GM12801 (cell line): ENCODE data around the gene IRX5.

Source experiments
- CTCF ChIP-seq: IDR thresholded peaks from one replicate; pipeline ENCODE4 v1.5.1; 2011; ENCODE audit warnings: control low read depth; ENCODE audit not compliant: insufficient read length; ENCODE audit errors: extremely low read depth

IRX5 gene

GRCh38 chr16:54897930-54898329 lies 32.7 kb upstream of the IRX5 start:
- TF ChIP-seq CTCF, result no peak

- no peak for TF ChIP-seq CTCF
Measured at GRCh38 chr16:54901606-54902005, 29.1 kb upstream of the IRX5 start.

- no peak for TF ChIP-seq CTCF
Measured at GRCh38 chr16:54903047-54903446, 27.6 kb upstream of the IRX5 start.

- TF ChIP-seq CTCF, result no peak
Measured at GRCh38 chr16:54911079-54911478, 19.6 kb upstream of the IRX5 start.

- TF ChIP-seq CTCF, result no peak
Measured at GRCh38 chr16:54912720-54913119, 17.9 kb upstream of the IRX5 start.

GRCh38 chr16:54921206-54921824 lies 9.3 kb upstream of the IRX5 start:
- no peak for TF ChIP-seq CTCF

- TF ChIP-seq CTCF, result no peak
Measured at GRCh38 chr16:54923055-54923473, 7.6 kb upstream of the IRX5 start.
